Measurements from ENCODE around the gene TACC2.

Gene TACC2, protein sequence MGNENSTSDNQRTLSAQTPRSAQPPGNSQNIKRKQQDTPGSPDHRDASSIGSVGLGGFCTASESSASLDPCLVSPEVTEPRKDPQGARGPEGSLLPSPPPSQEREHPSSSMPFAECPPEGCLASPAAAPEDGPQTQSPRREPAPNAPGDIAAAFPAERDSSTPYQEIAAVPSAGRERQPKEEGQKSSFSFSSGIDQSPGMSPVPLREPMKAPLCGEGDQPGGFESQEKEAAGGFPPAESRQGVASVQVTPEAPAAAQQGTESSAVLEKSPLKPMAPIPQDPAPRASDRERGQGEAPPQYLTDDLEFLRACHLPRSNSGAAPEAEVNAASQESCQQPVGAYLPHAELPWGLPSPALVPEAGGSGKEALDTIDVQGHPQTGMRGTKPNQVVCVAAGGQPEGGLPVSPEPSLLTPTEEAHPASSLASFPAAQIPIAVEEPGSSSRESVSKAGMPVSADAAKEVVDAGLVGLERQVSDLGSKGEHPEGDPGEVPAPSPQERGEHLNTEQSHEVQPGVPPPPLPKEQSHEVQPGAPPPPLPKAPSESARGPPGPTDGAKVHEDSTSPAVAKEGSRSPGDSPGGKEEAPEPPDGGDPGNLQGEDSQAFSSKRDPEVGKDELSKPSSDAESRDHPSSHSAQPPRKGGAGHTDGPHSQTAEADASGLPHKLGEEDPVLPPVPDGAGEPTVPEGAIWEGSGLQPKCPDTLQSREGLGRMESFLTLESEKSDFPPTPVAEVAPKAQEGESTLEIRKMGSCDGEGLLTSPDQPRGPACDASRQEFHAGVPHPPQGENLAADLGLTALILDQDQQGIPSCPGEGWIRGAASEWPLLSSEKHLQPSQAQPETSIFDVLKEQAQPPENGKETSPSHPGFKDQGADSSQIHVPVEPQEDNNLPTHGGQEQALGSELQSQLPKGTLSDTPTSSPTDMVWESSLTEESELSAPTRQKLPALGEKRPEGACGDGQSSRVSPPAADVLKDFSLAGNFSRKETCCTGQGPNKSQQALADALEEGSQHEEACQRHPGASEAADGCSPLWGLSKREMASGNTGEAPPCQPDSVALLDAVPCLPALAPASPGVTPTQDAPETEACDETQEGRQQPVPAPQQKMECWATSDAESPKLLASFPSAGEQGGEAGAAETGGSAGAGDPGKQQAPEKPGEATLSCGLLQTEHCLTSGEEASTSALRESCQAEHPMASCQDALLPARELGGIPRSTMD (N-terminal part only)

DNA sequence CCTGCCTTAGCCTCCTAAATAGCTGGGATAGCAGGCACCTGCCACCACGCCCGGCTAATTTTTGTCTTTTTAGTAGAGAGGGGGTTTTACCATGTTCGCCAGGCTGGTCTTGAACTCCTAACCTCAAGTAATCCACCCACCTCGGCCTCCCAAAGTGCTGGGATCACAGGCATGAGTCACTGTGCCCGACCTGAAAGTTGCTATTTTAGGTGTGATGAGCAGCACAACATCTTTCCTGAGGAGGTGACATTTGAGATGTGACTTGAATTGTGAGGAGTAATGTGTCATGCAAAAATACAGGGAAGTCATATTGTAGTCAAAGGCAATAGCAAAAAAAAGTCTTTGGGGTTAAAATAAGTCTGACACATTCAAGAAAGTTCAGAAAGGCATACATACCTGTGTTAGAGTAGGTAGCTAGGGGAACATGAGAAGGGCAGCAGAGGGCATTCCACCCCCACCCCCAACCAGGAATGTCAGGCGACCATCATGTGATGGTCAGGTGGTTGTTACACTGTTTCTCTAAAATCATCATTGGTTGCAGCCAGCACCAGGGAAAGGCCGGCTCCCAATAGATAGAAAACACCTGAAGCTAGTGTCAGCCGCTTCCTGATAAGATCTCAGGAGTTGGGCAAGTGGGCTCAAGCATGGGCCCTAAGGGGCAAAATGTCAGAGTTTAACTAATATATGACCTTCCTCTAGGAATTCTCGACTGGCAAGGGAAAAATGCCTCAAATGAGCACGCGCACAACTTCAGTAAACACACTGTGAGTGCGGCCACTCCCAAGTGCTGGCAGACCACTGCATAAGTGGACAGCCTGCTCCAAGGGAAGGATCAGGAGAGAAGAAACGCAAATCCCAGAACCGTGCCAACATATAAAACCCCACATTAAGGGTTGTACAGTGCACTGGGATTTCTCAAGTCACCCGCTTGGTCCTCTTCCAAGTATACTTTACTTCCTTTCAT, at the start of gene TACC2:
Gene TACC2, plus strand, starts transcription at position 803 of the 964 bp plus-strand sequence. CDS start 32,819 bp downstream, outside the sequence.
- TF ChIP-seq, protein P1, sequence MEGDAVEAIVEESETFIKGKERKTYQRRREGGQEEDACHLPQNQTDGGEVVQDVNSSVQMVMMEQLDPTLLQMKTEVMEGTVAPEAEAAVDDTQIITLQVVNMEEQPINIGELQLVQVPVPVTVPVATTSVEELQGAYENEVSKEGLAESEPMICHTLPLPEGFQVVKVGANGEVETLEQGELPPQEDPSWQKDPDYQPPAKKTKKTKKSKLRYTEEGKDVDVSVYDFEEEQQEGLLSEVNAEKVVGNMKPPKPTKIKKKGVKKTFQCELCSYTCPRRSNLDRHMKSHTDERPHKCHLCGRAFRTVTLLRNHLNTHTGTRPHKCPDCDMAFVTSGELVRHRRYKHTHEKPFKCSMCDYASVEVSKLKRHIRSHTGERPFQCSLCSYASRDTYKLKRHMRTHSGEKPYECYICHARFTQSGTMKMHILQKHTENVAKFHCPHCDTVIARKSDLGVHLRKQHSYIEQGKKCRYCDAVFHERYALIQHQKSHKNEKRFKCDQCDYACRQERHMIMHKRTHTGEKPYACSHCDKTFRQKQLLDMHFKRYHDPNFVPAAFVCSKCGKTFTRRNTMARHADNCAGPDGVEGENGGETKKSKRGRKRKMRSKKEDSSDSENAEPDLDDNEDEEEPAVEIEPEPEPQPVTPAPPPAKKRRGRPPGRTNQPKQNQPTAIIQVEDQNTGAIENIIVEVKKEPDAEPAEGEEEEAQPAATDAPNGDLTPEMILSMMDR (IDR thresholded peaks at IDR 0.05; ENCODE audit: low read depth, low read length): no peak
- H3K4me3 ChIP-seq (ENCODE audit: low read depth, low read length): no peak within 1 kb of the TSS

DNA sequence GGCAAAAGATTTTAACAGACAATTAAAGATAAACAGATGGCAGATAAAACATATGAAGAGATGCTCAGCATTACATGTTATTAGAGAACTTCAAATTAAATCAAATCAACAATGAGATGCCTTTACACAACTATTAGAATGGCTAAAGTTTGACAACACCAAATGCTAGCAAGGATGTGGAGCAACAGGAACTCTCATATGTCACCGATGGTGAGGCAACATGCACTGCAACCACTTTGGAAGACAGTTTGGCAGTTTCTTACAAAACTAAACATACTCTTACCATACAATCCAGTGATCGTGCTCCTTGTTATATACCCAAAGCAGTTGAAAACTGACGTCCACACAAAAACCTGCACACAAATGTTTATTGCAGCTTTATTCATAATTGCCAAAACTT, 47.4 kb upstream of the TACC2 start:
- TF ChIP-seq, protein P1 (IDR thresholded peaks at IDR 0.05; ENCODE audit: low read depth, low read length): no peak
- H3K4me3 ChIP-seq (ENCODE audit: low read depth, low read length): no peak overlapping the region

DNA sequence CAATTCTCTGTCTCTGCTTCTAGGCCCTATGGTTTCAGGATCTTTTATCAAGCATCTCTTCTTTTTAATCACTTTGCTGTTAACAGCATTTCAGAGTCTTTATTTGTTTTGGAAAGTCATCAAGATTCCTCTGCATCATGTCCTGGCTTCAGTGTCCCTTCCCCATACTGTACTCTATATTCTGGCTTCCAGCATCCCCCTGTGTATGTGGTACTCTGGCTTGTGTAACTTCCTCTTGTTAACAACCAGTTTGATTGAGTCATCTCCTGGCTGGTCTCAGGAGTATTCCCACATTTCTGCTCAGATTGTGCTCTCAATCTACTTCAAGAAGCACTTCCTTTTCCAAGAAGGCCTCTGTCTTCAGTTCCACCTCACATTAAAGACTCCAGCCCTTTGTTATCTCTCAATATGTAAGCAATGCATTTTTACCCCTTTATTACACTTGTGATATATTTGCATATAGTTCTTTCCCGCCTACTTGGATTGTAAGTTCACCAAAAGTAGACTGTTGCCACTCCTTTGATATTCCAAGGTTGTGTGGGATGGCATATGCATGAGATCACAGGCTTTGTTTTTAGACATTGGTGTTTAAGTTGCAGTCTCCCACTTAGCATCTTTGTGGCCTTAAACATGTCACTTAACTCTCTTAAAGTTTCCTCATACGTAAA, 46.1 kb upstream of the TACC2 start:
- no peak overlapping the region for H3K4me3 ChIP-seq (ENCODE audit: low read depth, low read length)
- TF ChIP-seq, protein P1 (IDR thresholded peaks at IDR 0.05; ENCODE audit: low read depth, low read length): no peak

DNA sequence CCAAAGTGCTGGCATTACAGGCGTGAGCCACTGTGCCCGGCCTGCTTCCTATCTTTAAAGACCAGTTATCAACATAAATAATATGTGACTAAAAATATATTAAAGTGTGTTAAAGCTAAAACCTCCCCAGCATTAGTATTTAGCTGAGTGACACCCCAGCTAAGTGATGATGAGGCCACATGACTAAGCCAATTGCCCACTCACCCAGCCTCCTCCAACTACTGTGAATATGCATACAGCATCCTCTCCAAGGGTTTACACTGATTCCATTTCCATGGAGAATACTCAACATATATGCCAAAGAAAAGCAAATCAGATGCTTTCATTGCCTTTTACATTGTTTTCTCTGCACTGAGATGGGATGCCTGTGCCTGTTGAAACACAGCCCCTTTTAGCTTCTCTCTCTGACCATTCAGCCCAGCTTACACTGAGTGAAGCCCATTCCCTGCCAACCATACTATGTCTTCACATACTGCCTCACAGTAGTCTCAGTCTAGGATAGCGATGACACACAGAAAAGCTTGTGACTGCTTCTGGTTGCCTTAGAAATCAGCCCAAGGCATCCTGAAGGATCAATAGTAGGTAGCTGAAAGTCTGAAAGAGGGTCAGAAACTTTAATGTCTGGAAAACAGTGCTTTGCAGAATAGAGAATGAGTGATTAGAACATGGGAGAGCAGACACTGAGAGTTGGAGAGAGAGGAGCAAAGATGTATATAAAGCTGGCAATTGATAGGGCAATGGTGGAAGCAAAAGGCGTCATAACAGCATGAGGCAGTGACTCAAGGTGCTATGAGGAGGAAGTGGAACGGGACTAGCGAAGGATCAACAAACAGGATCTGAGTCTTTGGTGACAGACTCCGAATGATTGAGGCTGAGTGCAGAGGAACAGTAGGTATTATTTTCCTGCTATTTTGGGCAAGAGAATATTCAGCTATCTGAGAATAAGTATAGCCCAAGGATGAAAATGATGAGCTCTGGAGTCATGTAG, 41.3 kb upstream of the TACC2 start:
- TF ChIP-seq, protein P1 (IDR thresholded peaks at IDR 0.05; ENCODE audit: low read depth, low read length): no peak
- H3K4me3 ChIP-seq (ENCODE audit: low read depth, low read length): no peak overlapping the region

GRCh38 chr10:121949049-121949448, 39.9 kb upstream of the TACC2 start:
- TF ChIP-seq, protein P1 (IDR thresholded peaks at IDR 0.05; ENCODE audit: low read depth, low read length): no peak
- H3K4me3 ChIP-seq (ENCODE audit: low read depth, low read length): no peak overlapping the region
